ENCODE data around the gene BEGAIN.

Gene BEGAIN

DNA sequence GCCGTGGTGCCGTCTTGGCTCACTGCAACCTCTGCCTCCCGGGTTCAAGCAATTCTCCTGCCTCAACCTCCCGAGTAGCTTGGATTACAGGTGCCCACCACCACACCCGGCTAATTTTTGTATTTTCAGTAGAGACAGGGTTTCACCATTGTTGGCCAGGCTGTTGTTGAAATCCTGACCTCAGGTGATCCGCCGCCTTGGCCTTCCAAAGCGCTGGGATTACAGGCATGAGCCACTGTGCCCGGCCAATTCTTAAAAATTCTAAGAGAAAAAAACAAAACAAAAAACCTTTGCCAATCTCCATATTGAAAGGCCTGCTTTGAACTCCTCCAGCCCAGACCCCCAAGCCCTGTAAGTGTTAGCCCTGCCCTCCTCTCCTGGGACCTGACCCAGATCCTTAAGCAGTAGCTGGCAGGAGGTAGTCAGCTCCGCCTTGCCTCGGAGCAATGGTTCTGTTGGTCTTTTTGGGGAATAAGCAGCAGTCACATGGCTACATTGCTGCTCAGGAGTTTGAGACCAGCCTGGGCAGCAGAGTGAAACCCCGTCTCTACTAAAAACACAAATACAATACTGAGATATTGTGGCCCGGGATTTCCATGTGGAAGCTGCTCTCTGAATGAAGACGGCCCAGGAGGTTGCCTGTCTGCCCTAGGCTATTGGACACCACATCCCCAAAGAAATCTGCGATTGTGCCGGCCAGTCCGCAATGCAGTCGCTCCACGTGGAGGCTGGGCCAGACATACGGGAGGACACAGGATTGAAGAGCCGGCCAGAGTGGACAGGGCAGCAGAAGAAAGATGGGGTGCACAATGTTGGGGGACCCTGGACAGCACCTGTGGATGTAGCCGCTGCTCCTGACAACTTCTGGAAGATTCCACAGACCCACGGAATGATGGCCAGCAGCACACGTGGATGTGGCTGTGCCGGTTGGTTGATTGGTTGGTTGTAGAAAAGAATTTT, 28.8 kb upstream of the BEGAIN start:
- DNase-seq = no peak

DNA sequence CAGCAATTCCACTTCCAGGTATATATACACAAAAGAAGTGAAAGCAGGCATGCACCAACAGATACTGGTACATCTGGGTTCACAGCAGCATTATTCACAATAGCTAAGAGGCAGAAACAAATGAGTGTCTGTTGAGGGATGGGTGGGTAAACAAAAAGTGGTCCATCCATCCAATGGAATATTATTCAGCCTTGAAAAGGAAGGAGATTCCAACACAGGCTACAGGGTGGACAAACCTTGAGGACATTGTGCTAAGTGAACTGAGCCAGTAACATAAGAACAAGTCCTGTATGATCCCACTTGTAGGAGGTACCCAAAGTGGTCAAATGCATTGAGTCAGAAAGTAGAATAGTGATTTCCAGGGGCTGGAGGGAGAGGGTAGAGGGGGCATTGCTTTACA, 27.6 kb upstream of the BEGAIN start:
- DNase-seq = no peak

DNA sequence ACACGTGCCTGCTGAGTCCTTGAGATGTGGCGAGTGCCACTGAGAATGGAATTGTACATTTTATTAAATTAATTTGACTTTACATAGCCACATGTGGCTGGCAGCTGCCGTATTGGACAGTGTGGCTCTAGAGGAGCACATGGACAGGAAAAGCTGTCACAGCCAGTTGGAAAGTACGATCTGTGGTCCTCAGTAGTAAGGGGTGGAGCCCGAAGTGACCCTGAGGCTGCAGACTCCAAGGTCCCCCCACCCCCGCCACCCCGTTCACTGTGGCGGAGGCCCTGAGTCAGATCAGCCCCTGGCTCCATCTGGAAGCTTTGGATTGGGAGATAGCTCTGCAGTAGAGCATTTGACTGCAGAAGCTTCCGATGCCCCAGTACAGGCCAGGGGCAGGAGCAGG, 25.8 kb upstream of the BEGAIN start:
- DNase-seq = no peak

DNA sequence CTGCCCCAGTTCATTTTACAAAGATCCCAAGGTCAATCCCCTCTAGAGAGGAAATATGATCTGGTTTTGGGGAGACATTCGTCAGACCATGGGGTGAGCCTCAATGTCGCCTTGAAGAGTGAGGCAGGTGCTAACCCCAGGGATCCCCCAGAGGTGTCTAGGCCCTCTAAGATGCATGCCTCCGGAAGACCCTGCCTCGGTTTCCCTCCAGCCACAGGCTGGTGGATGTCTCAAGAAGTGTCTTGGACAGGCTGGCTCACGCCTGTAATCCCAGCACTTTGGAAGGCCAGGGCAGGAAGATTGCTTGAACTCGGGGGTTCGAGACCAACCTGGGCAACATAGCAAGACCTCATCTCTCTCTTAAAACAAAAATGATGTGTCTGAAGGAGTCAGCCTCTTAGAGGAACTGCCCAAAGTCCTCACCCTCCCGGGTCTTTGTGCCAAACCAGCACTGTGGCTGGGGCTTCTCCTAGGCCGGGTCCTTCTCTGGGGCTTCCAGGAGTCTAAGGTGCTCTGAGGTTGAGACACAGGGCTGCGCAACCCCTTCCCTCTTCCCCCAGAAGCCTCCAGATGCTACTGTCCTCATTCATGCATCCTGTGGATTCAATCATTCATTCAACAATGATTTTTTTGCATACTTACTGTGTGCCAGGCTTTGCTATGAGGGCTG, 24.7 kb upstream of the BEGAIN start:
- no peak for DNase-seq

DNA sequence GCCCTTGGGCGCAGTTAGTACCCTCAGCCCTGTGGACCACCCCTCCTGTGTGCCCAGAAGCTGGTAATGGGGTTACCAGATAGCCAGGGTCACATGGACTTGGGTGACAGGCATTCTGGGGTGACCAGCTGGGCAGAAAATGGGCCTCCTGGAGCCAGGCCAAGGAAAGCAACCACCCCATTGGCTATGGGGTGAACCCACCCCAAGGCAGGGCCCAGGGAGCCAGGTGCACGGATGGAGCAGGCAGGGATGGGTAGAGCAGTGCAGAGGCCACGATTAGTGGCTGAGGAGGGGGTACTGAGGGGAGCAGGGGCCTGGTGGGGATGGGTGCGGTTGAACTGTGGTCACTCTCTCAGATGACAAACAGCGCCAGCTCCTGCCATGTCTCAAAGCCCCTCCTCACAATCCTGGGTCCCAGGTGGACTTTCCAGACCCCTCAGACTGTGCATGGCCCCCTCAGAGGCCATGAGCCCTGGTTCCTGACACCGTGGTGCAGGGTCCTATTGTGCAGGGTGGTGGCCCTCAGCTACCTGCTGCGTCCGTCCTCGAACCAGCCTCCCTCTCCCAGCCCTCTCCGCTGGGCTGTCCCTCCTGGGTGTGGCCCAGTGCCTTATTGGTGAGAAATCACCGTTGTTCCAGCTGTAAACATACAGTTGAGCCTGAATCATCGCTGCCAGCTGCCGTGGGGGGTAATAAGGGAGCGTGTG, 23.4 kb upstream of the BEGAIN start:
- DNase-seq = no peak

DNA sequence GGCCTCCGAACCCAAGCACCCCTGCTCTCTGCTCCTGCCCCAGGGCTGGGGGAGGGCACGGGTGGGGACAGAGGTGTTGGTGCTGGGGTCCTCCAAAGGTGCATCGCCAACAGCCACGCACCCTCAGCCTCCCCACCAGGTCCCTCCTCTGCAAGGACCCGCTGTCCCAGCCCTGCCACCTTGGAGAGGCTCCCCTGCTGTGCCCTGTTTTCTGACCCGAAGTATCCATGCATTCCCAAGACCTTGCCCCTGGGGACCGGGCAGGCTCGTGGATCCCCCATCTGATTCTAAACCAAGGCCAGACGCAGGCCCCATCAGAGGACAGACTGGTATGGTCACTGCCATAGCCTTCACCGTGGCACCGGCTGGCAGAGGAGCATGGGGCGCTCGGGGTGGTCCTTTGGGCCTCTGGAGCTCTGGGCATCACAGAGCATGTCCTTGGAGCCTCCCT, 22.7 kb upstream of the BEGAIN start:
- no peak for DNase-seq

DNA sequence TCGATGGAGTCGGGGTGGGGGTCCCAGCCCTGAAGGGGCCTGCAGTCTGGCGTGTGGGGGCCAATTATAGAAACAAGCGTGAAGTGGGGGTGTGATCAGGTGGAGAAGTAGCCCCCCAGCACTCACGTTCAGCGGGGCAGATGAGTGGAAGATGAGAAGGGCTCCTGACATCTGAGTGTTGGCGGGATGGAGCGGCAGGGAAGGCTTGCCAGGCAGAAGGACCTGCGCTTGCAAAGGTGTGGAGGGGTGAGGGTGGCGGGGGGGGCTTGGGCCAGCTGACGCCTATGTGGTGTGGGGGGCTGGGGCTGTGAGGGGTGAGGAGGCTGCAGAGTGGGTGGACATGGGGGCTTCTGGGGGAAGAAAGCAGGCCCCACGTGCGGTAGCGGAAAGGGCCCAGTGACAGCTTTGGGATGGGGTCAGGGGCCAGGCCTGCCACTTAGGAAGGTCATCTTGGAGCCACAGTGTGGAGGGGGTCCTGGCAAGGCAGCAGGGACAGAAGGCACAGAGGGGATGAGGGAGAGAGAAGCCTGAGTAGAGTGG, 22.2 kb upstream of the BEGAIN start:
- no peak for DNase-seq

DNA sequence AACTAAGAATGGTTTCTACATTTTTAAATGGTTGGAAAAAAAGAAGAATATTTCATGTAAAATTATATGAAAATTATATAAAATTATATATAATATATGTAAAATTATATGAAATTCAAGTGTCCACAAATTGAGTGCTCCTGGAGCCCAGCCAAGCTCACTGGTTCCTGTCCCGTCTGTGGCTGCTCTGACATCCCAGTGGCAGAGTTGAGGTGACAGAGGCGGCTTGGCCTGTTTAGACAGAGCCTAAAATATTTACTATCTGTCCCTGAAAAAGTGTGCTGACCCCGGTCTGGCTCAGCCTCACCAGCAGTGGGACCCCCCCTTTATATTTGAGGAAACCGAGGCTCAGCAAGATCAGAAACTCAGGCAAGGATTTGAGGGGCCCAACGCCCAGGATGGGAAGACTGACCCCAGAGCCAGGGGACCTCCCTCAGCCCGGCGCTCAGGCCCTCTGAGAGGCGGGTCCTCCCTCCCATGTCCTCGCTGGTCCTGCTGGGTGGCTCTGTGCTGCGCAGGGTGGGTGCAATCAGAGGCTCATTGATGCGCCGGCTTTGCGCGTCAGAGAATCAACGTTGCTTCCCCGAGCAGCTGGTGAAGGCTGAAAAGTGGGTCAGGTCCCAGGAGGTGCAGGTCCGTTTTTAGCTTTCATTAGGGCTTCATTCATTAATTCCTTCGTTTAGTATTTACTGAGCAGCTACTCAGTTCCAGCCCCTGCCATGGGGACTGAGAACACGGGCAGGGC, 21.5 kb upstream of the BEGAIN start:
- DNase-seq = no peak

DNA sequence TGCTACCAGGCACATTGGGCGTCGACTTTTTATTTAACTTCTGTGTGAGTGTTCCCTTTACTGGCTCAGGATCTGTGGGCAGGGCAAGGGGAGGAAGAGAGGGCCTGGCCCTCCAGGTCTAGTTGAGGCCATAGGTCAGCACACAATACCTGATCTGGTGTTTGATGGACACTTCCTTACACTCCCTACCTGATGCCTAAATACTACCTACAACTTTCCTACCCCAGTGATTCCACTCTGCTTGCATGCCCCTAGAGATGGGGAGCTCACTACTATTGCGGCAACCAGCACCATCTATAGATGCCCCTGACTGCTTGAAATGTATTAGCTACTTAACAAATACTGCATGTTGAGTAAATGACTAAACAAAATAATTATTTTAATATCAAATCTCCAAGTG, 20.8 kb upstream of the BEGAIN start:
- DNase-seq = no peak

DNA sequence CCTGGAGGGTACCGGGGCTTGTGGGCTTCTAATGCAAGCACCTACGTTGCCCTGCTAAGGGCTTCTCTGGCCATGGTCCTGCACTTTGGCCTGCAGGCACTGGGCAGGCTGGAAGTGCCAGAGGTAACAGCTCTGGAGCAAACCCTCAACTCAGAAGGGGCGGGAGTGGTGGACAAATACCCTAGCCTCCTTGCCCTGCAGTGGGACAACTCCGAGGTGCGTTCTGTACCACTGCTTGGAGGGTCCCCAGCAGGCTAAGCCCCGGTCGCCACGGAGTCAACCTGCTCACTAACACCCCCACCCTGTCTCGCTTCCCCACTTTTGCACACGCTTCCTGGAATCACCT, 20.4 kb upstream of the BEGAIN start:
- DNase-seq = no peak

DNA sequence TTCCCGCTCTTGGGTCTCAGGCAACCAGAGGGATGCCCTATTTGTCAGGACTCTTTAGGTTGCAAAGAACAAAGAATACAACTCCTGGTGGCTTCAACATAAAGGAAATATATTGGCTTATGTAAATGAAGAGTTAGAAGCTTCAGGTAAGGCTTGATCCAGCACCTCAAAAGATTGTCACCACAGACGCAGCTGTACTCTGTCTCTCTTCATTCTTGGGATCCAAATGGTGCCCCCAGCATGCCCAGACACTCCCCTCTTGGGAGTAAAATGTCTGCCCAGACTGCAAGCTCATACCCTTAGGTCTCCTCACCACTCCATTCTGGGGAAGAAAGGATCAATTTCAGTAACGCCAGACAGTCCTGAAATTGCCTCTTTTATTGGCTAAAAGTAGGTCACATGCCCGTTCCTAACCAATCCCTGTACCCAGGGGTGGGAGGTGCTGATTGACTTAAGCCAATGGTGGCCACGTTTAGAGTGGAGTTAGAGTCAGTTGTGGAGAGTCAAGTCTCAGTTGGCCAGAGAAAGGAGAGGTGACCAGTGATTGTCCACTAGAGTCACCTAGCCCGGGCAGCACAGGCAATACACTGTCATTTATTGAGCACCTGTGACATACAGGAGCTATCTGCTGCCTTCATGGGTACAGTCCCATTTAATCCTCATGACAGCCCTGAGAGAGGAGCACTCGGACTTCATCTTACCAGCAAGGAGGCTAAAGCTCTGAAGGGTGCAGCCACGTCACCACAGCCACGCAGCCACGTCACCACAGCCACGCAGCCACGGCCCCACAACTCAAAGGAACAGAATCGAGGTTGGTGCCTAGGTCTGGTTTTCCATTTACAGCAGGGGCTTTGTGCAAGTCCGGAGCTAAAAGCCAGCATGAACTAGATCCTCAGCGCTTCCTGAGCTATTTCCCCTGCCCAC, 19.7 kb upstream of the BEGAIN start:
- no peak for DNase-seq

DNA sequence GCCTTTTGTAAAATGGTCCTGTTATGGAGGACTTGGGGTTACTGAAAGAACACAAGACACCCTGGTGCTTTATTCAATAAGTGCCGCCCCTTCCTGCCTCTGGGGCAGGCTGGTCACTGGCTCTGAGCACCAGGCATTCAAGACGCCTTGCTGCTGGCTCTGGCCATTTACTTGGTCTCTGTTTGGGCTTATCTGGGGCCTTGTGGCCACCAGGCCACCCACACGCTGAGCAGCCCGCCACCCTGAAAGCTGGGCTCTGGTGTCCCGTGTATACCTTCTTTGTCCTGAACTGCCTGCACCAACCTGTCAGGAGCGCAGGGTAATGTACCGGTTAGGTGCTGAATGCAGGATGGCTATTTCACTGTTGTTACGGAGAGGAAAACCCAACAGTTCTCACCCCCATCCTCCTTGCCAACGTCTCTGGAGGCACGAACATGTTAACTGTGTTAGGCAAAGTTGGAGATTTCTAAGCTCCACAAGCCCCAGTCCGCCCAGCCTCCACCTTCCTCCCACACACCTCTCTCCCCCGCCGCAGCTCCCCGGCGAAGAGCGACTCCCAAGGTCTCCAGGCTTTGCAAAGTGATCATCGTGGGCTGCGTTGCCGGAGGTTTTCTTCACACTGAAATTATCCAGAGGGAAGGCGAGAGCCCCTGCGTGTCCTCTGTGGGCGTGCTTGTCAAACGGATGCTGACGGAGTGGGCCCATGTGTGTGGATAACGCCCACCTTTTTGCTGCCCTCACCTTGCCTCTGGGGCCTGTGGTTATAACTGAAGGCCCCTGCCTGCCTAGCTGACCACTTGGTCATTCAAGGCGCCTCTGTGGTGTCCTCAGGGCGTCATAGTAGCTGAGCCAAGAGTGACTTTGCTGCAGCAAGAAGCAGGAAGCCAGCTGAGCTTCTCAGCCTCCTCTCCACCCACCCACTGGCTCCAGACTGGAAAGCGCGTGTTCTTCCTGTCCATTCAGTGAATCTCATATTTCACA, 18.8 kb upstream of the BEGAIN start:
- DNase-seq = no peak

DNA sequence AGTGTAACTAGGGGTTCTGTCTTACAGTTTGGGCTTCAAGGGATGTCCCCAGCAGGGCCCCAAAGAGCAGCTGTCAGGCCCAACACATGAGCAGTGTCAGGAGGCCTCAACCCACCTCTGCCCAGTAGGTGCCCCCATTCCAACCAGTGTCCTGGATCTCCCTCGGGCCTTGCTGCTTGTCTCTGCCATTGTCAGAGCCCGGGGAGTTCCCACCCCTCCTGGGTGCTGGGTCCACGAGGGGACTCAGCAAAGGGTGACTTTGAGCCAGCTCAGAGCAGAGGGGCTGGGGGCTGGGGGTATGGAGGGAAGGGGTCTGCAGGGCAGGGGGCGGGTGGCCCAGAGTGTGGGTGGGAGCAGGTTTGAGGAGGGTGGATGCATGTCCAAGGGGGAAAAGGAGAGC, 18.0 kb upstream of the BEGAIN start:
- DNase-seq = no peak

DNA sequence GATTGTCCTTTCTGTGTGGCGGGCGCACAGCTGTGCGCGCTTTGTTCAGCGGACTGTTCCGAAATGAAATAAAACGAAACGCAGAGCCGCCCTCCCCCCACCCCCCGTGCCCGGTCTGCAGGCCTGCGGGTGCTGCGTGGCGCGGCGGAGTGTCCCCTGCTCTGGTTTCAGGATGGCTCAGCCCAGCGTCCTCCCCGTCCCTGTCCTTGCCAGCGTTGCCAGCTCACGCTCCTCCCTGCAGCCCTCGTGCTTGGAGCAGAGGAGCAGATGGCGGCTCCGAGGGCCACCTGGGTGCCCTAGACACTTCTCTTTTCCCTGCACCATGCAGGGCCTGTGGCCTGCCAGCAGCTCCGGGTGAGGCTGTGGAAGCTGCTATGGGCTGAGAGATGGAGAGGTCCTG, 17.5 kb upstream of the BEGAIN start:
- no peak for DNase-seq

DNA sequence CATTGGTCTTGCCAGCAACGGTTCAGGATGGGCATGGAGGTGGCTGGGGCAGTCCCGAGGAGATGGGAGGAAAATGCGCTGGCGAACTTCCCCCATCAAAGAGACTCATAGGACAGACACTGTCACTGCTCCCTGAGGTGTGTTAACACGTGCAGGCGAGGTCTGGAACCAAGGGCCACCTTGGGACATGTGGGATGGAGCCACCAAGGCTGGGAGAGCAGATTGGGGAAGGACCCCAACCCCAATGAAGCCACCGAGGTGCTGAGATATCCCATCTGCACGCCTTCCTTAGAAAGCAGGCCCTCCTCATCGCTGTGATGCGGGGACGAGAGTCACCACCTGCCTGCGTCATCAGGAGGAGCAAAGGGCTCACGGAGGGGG, 16.9 kb upstream of the BEGAIN start:
- no peak for DNase-seq

DNA sequence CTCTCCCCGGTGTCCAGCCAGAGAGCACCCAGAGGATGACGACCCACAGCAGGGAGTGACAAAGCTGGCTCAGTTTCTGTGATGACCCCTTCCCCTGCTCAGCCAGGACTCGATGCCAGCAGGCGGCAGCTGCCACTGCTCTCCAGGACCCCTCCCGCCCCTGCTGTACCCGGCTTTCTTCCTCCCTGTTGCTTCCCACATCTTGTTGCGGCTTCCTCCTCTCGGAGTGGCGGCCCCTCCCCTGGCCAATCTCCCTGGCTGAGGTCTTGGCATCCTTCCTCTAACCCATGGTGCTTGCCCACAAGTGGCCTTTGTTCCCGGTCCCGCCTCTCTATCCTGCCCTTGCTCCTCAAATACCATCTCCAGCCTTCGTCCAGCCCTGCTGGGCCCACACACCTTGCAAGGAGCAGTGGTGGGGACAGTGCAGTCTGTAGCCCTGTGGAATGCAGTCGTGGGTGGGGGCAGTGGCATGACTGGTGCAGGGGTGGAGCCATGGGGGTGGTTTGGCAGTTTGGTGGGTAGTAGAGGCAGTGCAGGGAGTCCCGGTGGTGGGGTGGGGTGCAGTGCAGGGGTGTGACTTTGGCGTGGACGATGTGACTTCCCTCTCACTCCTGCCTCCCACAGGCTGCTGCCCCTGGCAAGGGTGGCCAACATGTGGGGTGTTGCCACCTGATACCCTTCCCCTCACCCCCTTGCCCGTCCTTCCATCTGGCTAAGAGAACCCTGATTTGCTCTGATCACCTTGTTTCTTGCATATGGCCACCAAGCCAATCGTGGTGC, 16.3 kb upstream of the BEGAIN start:
- DNase-seq = no peak

DNA sequence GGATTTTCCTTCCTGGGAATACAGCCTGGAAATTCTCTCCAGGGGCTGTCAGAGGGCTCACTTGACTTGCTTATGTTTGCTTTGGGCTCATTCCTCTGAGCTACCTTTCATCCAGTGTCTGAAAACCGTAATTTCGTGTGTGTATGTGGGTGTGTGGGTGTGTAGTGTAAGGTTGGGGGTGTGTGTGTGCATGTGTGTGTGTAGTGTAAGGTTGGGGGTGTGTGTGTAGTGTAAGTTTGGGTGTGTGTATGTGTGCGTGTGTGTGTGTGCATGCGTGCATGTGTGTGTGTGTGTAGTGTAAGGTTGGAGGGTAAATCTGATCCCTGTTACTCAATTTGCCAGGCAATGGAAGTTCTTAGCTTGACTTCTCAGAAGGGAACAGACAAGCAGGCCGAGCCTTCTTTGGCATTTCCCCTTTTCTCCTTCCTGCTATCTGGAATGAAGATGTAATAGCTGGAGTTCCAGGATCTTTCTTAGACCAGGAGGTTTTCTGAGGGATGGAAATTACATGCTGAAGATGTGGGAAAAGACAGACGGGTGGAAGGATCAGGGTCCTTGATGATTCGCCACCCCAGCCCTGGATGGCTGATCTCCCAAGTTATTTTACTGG, 15.5 kb upstream of the BEGAIN start:
- no peak for DNase-seq

DNA sequence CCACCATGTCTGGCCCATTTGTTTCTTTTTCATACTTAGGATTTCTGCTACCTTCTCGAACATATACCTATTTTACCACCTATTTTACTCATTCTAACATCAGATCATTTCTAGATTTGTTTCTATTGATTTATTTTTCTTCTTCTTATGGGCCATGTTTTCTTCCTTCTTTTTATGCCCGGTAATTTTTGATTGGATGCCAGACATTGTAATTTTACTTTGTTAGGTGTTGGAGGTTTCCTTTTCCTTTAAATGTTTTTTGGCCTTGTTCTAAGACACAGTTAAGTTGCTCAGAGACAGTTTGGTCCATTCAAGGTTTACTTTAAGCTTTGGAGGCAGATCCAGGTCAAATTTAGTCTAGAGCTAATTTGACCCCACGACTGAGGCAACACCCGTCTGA, 14.7 kb upstream of the BEGAIN start:
- no peak for DNase-seq

DNA sequence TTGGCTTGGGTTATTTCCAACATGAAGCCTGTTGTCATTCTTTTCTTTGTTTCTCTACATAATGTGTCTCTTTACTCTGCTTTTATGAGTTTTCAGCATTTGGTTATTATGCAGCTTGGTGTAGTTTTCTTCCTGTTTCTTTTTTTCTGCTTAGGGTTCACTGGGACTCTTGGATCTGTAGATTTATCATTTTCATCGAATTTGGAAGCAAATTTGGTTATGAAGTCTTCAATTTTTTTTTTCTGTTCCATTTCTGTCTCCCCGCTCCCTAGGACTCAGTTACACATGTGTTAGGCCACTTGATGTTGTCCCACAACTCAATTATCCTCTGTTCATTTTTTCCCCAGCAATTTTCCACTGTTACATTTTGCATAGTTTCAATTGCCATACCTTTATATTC, 13.8 kb upstream of the BEGAIN start:
- DNase-seq = no peak

Measured in NK-92 treated with Interleukin-12 subunit alpha and Interleukin-12 subunit beta, amount 100 ng/mL, for 24 hours (cell line).